ENCODE data around the gene PIP4K2C. TPM values are rescaled to one million over a fixed set of nuclear protein-coding genes. Genes with fewer than 3 reads are reported as not detected.

The PIP4K2C gene
- total RNA-seq, 2 experiments from 2014 or later = 15.1 to 17.3 TPM

DNA sequence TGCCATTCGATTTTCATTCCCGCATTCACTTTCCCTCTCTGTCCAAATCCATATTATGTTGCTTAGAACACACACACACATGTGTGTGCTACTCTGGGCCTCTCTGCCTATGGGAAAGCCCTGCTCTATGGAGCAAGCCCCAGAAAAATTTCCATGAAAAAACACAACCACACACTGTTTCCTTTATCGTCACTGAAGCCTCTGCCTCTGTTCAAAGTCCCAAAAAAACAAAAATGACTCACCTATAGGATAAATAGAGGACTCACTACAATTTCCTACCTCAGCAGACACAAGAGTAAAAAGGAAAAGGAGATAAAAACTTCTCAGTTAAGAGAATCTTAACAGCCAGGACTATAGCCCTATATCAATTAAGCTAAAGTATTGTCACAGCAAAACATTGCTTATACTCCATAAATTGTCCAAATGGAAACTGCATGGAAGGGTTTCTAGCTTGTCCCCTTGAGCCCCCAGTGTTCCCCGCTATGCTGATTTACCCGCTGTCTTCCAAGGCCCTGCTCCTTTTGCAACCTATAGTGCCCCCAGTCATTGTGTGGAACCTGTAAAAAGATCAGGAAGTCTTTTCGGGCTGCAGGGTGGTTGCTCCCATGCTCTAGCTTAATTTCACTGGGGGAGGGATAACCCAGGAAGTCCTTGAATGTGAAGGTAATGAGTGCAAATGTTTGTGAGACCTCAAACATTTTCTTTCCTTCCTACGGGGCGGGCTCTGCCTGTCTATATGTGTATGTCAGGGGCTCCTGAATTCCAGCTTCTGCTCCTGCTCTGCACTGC, 11.1 kb upstream of the PIP4K2C start:
- Histone ChIP-seq H3K36me3 (ENCODE audit: insufficient read depth, low read length) (no peaks in the 10 kb centered on the region), H3K27ac (ENCODE audit: low read depth in 1 of 2, low read length in 2 of 2) (no peak overlapping the region), H3K9me3 (ENCODE audit: control insufficient read depth in 1 of 2, insufficient read depth in 1 of 2, low read length in 2 of 2) (no peaks in the 10 kb centered on the region), H3K4me1 (ENCODE audit: insufficient read depth, low read length) (peaks cover 8% of the 10 kb centered on the region), H3K27me3 (ENCODE audit: control insufficient read depth in 1 of 2, insufficient read depth in 2 of 2, low read length in 2 of 2) (no peaks in the 10 kb centered on the region), H3K4me3 (ENCODE audit: low read length) (no peak overlapping the region)
- Mint-ChIP-seq H3K36me3 (ENCODE audit: low read depth) (no peaks in the 10 kb centered on the region), H3K4me1 (ENCODE audit: low read depth) (no peaks in the 10 kb centered on the region), H3K27me3 (peaks cover 10% of the 10 kb centered on the region), H3K27ac (no peak overlapping the region), H3K4me3 (no peak overlapping the region), H3K9me3 (no peaks in the 10 kb centered on the region)
- ChIA-PET CTCF (interaction anchor here (0.9 kb wide), 1 partner anchor 9 kb away, joined by 3 read pairs; no protein-coding TSS in a partner anchor), POLR2A (no interaction called here)
- no peak for TF ChIP-seq CTCF (IDR thresholded peaks at IDR 0.05)
- ATAC-seq (ENCODE audit: poor library complexity) = no peak
- no peak for DNase-seq
- intact Hi-C loops (cut with DNase I, micrococcal nuclease) = loop anchor here in 1 of 2 experiments (5.0 kb wide), 1 partner anchor 327 kb away; no protein-coding TSS in a partner anchor

DNA sequence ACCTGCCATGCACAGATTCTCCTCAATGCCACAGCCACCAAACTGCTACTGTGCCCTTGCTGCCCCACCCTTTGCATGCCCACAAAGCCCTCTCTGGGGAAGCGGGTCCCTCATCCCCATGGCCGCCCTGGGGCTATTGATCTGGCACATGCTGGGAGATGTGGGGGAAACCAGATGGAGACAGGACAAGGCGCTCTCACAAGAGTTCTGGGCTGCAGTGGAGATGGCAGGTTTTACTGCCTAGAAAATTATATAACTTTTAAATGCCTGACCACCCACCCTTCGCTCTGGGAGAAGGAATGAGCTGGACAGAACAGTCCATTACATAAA, 10.6 kb upstream of the PIP4K2C start:
- no peak overlapping the region for H3K4me3 Mint-ChIP-seq
- intact Hi-C loops (cut with DNase I, micrococcal nuclease) = loop anchor here in 1 of 2 experiments (5.0 kb wide), 1 partner anchor 327 kb away; no protein-coding TSS in a partner anchor

DNA sequence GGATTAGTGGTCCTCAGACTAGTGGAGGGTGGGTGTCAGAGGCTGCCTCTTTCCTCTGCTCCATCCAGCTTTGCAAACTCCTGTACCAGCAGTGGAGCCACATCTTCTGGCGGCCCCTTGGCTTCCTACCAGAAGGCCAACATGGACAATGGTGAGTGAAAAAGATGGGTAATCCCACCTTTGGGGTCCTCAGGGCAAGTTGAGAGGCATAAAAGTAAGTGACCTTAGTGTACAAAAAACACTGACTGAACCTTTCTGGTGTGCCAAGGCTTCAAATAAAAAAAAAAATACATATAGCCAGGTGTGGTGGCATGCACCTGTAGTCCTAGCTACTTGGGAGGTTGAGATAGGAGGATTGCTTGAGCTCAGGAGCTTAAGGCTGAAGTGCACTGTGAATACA, 9.2 kb upstream of the PIP4K2C start:
- H3K9me3 Mint-ChIP-seq = no peaks in the 10 kb centered on the region
- Histone ChIP-seq H3K4me3 (ENCODE audit: low read length) (no peak overlapping the region), H3K27ac (ENCODE audit: low read depth in 1 of 2, low read length in 2 of 2) (no peak overlapping the region), H3K36me3 (ENCODE audit: insufficient read depth, low read length) (no peaks in the 10 kb centered on the region), H3K4me1 (ENCODE audit: insufficient read depth, low read length) (peaks cover 8% of the 10 kb centered on the region), H3K9me3 (ENCODE audit: control insufficient read depth in 1 of 2, insufficient read depth in 1 of 2, low read length in 2 of 2) (no peaks in the 10 kb centered on the region), H3K27me3 (ENCODE audit: control insufficient read depth in 1 of 2, insufficient read depth in 2 of 2, low read length in 2 of 2) (peaks cover 0 to 6% of the 10 kb centered on the region in 2 experiments)
- H3K4me1 Mint-ChIP-seq (ENCODE audit: low read depth) = no peaks in the 10 kb centered on the region
- no peak for TF ChIP-seq CTCF (IDR thresholded peaks at IDR 0.05)
- ChIA-PET CTCF (interaction anchor here (2.2 to 3.2 kb wide), 2 partner anchors 38 to 52 kb away, joined by 34 to 36 read pairs; partner anchors contain the start of gene B4GALNT1), POLR2A (no interaction called here)
- no peak overlapping the region for H3K4me3 Mint-ChIP-seq
- peaks cover 15% of the 10 kb centered on the region for H3K27me3 Mint-ChIP-seq
- H3K27ac Mint-ChIP-seq = no peak overlapping the region
- H3K36me3 Mint-ChIP-seq (ENCODE audit: low read depth) = no peaks in the 10 kb centered on the region
- ATAC-seq (ENCODE audit: poor library complexity) (no peak), DNase-seq (no peak)
- intact Hi-C loops (cut with DNase I, micrococcal nuclease) = loop anchor here (2.0 to 5.0 kb wide), 4 partner anchors 51 to 325 kb away; partner anchors contain the start of gene B4GALNT1 (in 1 of the 2)

More for the DNA sequence above, 10.6 kb upstream of the PIP4K2C start:
- Histone ChIP-seq H3K27ac (ENCODE audit: low read depth in 1 of 2, low read length in 2 of 2) (no peak overlapping the region), H3K4me3 (ENCODE audit: low read length) (no peak overlapping the region), H3K9me3 (ENCODE audit: control insufficient read depth in 1 of 2, insufficient read depth in 1 of 2, low read length in 2 of 2) (no peaks in the 10 kb centered on the region), H3K36me3 (ENCODE audit: insufficient read depth, low read length) (no peaks in the 10 kb centered on the region), H3K4me1 (ENCODE audit: insufficient read depth, low read length) (peaks cover 8% of the 10 kb centered on the region), H3K27me3 (ENCODE audit: control insufficient read depth in 1 of 2, insufficient read depth in 2 of 2, low read length in 2 of 2) (no peaks in the 10 kb centered on the region)
- TF ChIP-seq CTCF (IDR thresholded peaks at IDR 0.05) = no peak
- ATAC-seq (ENCODE audit: poor library complexity) (no peak), DNase-seq (no peak)
- H3K27me3 Mint-ChIP-seq = peaks cover 14% of the 10 kb centered on the region
- H3K36me3 Mint-ChIP-seq (ENCODE audit: low read depth) = no peaks in the 10 kb centered on the region
- ChIA-PET CTCF (interaction anchor here (0.9 kb wide), 1 partner anchor 9 kb away, joined by 3 read pairs; no protein-coding TSS in a partner anchor), POLR2A (no interaction called here)
- no peak overlapping the region for H3K27ac Mint-ChIP-seq
- H3K9me3 Mint-ChIP-seq = no peaks in the 10 kb centered on the region
- H3K4me1 Mint-ChIP-seq (ENCODE audit: low read depth) = no peaks in the 10 kb centered on the region
